ENCODE results near the gene SCCPDH.

The SCCPDH gene

GRCh38 chr1:246753670-246754535 lies 29.7 kb downstream of the SCCPDH start:
- peak; percentile 60 for DNase-seq

GRCh38 chr1:246755419-246755818 lies 31.2 kb downstream of the SCCPDH start:
- no peak for DNase-seq

GRCh38 chr1:246760422-246761347 lies 36.5 kb downstream of the SCCPDH start:
- no peak for DNase-seq

- DNase-seq = no peak
These were observed 37.2 kb downstream of the SCCPDH start for GRCh38 chr1:246761396-246761795.

- no peak for DNase-seq
These were observed 41.3 kb downstream of the SCCPDH start for GRCh38 chr1:246765521-246765920.

GRCh38 chr1:246768403-246769020 lies 44.3 kb downstream of the SCCPDH start:
- DNase-seq = no peak

- no peak for DNase-seq
These were observed 45.1 kb downstream of the SCCPDH start for GRCh38 chr1:246769306-246769705.

- no peak for DNase-seq
These were observed 47.2 kb downstream of the SCCPDH start for GRCh38 chr1:246771366-246771765.

- DNase-seq = no peak
These were observed 48.5 kb downstream of the SCCPDH start for GRCh38 chr1:246772686-246773085.

GRCh38 chr1:246773213-246773641 lies 49.0 kb downstream of the SCCPDH start:
- no peak for DNase-seq

- DNase-seq = no peak
These were observed 51.5 kb downstream of the SCCPDH start for GRCh38 chr1:246775531-246776385.

GRCh38 chr1:246776923-246777322 lies 52.7 kb downstream of the SCCPDH start:
- DNase-seq = no peak

- DNase-seq = no peak
These were observed 54.5 kb downstream of the SCCPDH start for GRCh38 chr1:246778663-246779062.

- no peak for DNase-seq
These were observed 55.5 kb downstream of the SCCPDH start for GRCh38 chr1:246779561-246780175.

GRCh38 chr1:246780264-246780663 lies 56.1 kb downstream of the SCCPDH start:
- no peak for DNase-seq

- no peak for DNase-seq
These were observed 57.0 kb downstream of the SCCPDH start for GRCh38 chr1:246781212-246781611.

- DNase-seq = no peak
These were observed 58.1 kb downstream of the SCCPDH start for GRCh38 chr1:246782120-246782900.

GRCh38 chr1:246784621-246785493 lies 60.6 kb downstream of the SCCPDH start:
- no peak for DNase-seq

GRCh38 chr1:246785494-246786111 lies 61.4 kb downstream of the SCCPDH start:
- no peak for DNase-seq

All from NCI-H1436 (cell line).